ENCODE measurements around the gene SH2D3C. TPM values are rescaled to one million over a fixed set of nuclear protein-coding genes. Genes with fewer than 3 reads are reported as not detected.

SH2D3C gene
- total RNA-seq, 2 donors from 2014 or later, result 23.9 to 29.1 TPM

- H3K27me3 Mint-ChIP-seq, result no peaks in the 10 kb centered on the region
- H3K9me3 Mint-ChIP-seq, result no peaks in the 10 kb centered on the region
- no peak overlapping the region for H3K4me3 Mint-ChIP-seq
- H3K36me3 Mint-ChIP-seq, result peaks cover 8% of the 10 kb centered on the region
- H3K4me1 Mint-ChIP-seq (ENCODE audit: low read depth in 2 of 2), result peaks cover 45 to 48% of the 10 kb centered on the region in 2 donors
- peak overlapping the region in 1 of 2 donors; percentile 10 for H3K27ac Mint-ChIP-seq
- no peak for DNase-seq (ENCODE audit: low spot score)
- ATAC-seq, result no peak
These were observed 5.9 kb downstream of the SH2D3C start for GRCh38 chr9:127772603-127773002.

DNA sequence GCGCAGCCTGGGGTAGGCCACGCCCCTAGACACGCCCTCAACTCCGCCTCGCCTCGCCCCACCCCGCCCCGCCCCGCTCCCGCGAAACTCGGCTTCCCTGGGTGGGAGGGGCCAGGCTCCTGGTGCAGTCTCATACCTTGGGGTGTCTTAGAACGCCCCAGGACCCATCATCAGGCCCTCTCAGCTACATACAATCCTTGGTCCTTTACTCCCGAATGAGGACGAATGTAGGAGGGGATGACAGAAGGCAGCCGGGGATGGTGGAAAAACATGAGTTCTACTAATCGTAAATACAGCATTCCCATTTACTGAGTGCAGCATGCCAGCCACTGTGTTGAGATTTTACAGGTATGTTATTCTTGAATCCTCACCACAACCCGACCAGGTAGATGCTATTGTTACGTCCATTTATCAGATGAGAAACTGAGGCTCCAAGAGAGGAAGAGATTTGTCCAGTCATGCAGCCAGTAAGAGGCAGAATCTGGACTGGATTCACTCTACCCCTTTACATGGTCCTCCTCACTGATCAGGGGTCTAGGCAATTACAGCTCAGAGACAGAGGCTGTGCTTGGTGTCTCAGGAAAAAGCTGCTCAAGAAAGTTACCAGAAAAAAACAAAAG, 6.8 kb downstream of the SH2D3C start:
- Mint-ChIP-seq H3K27me3 (no peaks in the 10 kb centered on the region), H3K9me3 (no peaks in the 10 kb centered on the region), H3K4me3 (peak overlapping the region; percentile 87), H3K4me1 (ENCODE audit: low read depth in 2 of 2) (peaks cover 45 to 48% of the 10 kb centered on the region in 2 donors), H3K36me3 (peaks cover 5% of the 10 kb centered on the region), H3K27ac (peak overlapping the region; percentile 96 to 99)
- no peak for DNase-seq (ENCODE audit: low spot score)
- ATAC-seq, result no peak

DNA sequence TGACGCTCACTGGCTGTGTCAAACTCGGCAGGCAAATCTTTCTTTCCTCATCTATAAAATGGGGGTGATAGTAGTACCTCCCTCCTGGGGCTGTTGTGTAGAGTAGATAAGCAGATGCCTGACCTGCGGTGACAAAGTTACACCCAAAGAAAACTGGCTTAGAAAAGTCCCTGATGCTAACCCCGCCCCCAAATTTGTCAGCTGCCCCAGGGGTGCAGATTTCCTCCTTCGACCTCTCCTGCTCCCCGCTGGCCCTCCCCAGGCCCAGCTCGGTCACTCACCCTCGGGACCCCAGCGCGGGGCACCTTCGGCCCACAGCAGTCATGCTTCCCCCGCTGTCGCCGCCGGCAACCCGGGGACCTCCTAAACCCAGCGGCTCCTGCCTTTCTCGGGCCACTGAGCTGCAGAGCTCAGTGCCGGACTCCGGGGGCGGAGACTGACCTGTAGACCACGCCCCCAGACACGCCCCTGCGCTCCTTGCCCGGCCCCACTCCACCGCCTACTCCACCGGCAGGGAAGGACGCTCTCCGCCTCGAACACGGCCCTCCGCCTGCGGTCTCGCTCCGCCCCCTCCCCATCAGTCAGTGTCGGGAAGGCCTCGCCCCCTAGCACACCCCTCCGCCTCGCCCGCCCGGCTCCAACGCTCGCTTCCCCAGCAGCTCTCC, 7.4 kb downstream of the SH2D3C start:
- Mint-ChIP-seq H3K36me3 (peaks cover 10% of the 10 kb centered on the region), H3K4me1 (ENCODE audit: low read depth in 2 of 2) (peaks cover 46 to 49% of the 10 kb centered on the region in 2 donors), H3K9me3 (no peaks in the 10 kb centered on the region), H3K4me3 (peak overlapping the region; percentile 87), H3K27me3 (no peaks in the 10 kb centered on the region), H3K27ac (peak overlapping the region; percentile 96 to 99)
- peak; percentile 98 for DNase-seq (ENCODE audit: low spot score)
- ATAC-seq, result peak; percentile 95 to 96

DNA sequence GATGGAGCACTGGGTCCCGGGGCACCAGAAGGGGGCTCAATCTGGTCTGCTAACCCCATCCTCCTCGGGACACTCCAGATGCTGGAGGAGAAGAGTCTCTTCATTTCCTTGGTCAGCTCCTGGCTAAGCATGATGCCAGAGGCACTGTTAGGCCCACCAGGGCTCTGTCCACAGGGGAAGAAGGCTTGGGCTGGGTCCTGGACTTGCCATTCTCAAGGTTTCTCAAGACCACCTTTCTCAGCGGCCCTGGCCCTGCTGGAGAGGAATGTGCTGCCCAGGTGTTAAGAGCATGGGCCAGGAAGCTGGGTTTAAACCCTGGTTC, 7.9 kb downstream of the SH2D3C start:
- no peaks in the 10 kb centered on the region for H3K9me3 Mint-ChIP-seq
- DNase-seq (ENCODE audit: low spot score), result no peak
- H3K27ac Mint-ChIP-seq, result peak overlapping the region; percentile 96 to 99
- peak overlapping the region; percentile 87 for H3K4me3 Mint-ChIP-seq
- no peaks in the 10 kb centered on the region for H3K27me3 Mint-ChIP-seq
- H3K36me3 Mint-ChIP-seq, result peaks cover 10% of the 10 kb centered on the region
- ATAC-seq, result no peak
- peaks cover 48 to 54% of the 10 kb centered on the region in 2 donors for H3K4me1 Mint-ChIP-seq (ENCODE audit: low read depth in 2 of 2)

DNA sequence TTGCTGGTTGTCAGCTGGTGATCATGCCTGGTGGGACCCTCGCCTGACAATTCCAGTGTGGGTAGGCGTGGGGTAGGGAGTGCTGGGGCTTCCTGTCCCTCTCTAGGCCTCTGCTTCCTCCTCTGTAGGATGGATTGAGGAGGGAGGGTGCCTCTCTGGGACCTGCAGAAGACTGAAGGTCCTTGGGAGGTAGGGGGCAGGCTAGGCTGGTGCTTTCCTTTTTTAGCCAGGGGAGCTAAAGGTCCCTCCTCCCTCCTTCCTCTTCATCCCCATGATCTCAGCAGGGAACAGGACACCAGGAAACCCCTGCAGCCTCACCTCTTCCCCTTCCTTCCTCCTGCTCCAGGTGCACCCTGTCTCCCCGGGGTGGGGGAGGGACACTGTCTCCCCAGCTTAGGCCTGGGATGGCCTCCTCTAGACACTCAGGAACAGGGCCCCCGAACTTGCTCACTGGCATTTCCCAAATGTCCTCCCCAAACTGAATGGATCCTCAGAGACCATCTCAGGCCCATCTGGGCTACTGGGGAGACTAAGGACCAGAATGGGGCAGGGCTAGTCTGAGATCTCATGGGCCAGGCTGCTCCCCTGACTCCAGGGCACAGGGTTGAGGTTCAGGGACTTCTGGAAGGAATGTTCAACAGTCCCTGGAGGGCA, 8.4 kb downstream of the SH2D3C start:
- Mint-ChIP-seq H3K27me3 (no peaks in the 10 kb centered on the region), H3K27ac (peak overlapping the region; percentile 96 to 99), H3K36me3 (peaks cover 10% of the 10 kb centered on the region), H3K4me1 (ENCODE audit: low read depth in 2 of 2) (peaks cover 52 to 59% of the 10 kb centered on the region in 2 donors), H3K4me3 (peak overlapping the region; percentile 87), H3K9me3 (no peaks in the 10 kb centered on the region)
- DNase-seq (ENCODE audit: low spot score) (no peak), ATAC-seq (no peak)

GRCh38 chr9:127769101-127769500, 9.4 kb downstream of the SH2D3C start:
- Mint-ChIP-seq H3K4me3 (peak overlapping the region; percentile 84), H3K27me3 (no peaks in the 10 kb centered on the region), H3K27ac (peak overlapping the region; percentile 96 to 99), H3K9me3 (no peaks in the 10 kb centered on the region), H3K36me3 (peaks cover 10% of the 10 kb centered on the region), H3K4me1 (ENCODE audit: low read depth in 2 of 2) (peaks cover 57 to 65% of the 10 kb centered on the region in 2 donors)
- ATAC-seq (no peak), DNase-seq (ENCODE audit: low spot score) (no peak)

- Mint-ChIP-seq H3K4me1 (ENCODE audit: low read depth in 2 of 2) (peaks cover 59 to 64% of the 10 kb centered on the region in 2 donors), H3K27me3 (no peaks in the 10 kb centered on the region), H3K4me3 (peak overlapping the region; percentile 84), H3K9me3 (no peaks in the 10 kb centered on the region), H3K36me3 (peaks cover 10% of the 10 kb centered on the region), H3K27ac (peak overlapping the region; percentile 96 to 99)
- ATAC-seq (no peak), DNase-seq (ENCODE audit: low spot score) (no peak)
These were observed 9.8 kb downstream of the SH2D3C start for GRCh38 chr9:127768698-127769097.

GRCh38 chr9:127767909-127768331, 10.5 kb downstream of the SH2D3C start:
- H3K36me3 Mint-ChIP-seq, result peaks cover 10% of the 10 kb centered on the region
- peaks cover 64 to 70% of the 10 kb centered on the region in 2 donors for H3K4me1 Mint-ChIP-seq (ENCODE audit: low read depth in 2 of 2)
- H3K27ac Mint-ChIP-seq, result peak overlapping the region; percentile 96 to 99

DNA sequence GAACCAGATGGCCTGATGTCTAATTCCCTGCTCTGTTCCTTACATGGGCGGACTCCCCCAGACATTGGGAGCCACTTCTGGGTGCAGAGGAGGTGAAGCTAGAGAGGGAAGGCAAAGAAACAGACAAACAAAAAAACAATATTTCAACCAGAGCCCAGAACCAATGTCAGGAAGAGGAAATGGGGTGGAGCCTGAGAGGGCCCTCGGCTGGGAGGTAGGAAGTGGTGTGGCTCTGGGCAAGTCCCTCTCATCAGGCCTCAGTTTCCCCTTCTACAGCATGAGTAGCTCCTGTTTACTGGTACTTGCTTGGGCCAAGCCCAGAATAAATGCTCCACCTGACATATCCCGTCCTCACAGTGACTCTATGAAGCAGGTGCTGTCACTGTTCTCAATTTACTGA, 11.1 kb downstream of the SH2D3C start:
- no peaks in the 10 kb centered on the region for H3K27me3 Mint-ChIP-seq
- H3K9me3 Mint-ChIP-seq, result no peaks in the 10 kb centered on the region
- peak overlapping the region; percentile 71 for H3K4me3 Mint-ChIP-seq
- peaks cover 10% of the 10 kb centered on the region for H3K36me3 Mint-ChIP-seq
- DNase-seq (ENCODE audit: low spot score) (no peak), ATAC-seq (no peak)
- peaks cover 69 to 75% of the 10 kb centered on the region in 2 donors for H3K4me1 Mint-ChIP-seq (ENCODE audit: low read depth in 2 of 2)
- peak overlapping the region; percentile 96 to 99 for H3K27ac Mint-ChIP-seq

More at GRCh38 chr9:127767909-127768331, 10.5 kb downstream of the SH2D3C start:
- ATAC-seq (no peak), DNase-seq (ENCODE audit: low spot score) (no peak)
- Mint-ChIP-seq H3K9me3 (no peaks in the 10 kb centered on the region), H3K27me3 (no peaks in the 10 kb centered on the region), H3K4me3 (no peak overlapping the region)

DNA sequence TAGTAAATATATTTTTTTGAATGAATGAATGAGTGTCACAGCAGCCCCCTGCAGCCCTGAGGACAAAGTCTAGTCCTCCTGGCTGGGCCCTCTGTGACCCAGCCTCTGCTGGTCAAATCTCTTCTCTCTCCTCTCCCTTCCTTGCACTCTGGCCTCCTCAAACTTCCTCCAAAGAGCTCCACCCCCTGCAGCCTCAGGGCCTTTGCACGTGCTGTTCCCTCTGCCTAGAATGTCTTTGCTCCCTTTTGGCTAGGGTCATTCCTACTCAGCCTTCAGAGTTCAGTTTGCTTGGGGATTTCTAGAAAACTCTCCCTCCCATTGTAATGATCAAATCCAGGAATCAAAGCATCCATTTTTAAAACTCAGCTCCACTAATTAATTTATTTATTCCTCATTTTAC, 13.0 kb downstream of the SH2D3C start:
- peak overlapping the region; percentile 96 to 99 for H3K27ac Mint-ChIP-seq
- peaks cover 59 to 68% of the 10 kb centered on the region in 2 donors for H3K4me1 Mint-ChIP-seq (ENCODE audit: low read depth in 2 of 2)
- peaks cover 10% of the 10 kb centered on the region for H3K36me3 Mint-ChIP-seq
- no peak overlapping the region for H3K4me3 Mint-ChIP-seq
- DNase-seq (ENCODE audit: low spot score) (no peak), ATAC-seq (no peak)
- no peaks in the 10 kb centered on the region for H3K9me3 Mint-ChIP-seq
- H3K27me3 Mint-ChIP-seq, result no peaks in the 10 kb centered on the region

DNA sequence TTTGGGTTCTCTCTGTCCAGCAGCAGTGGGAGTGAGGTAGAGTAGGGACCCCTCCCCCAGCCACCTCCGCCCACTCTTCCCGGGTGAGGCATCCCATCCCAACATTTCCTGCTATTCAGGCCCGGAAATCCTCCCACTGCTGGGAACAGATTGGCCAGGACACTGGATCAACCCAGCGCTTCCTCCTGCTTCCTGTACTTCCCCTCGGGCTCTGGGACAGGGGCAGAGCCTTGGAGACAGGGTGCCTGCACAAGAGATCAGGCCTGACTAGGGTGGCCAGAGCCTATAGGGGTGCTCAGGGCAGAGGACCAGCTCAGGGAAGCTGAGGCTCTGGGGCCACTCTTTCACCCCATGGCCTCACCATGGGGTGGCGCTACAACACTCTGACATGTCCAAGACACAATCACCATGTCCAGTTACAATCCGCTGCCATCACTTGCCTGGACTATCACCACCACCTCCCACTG, 14.5 kb downstream of the SH2D3C start:
- no peak overlapping the region for H3K4me3 Mint-ChIP-seq
- no peaks in the 10 kb centered on the region for H3K9me3 Mint-ChIP-seq
- peak overlapping the region; percentile 96 to 99 for H3K27ac Mint-ChIP-seq
- no peaks in the 10 kb centered on the region for H3K27me3 Mint-ChIP-seq
- ATAC-seq, result peak; percentile 66 to 71
- H3K4me1 Mint-ChIP-seq (ENCODE audit: low read depth in 2 of 2), result peaks cover 51 to 58% of the 10 kb centered on the region in 2 donors
- no peak for DNase-seq (ENCODE audit: low spot score)
- H3K36me3 Mint-ChIP-seq, result peaks cover 8% of the 10 kb centered on the region

- Mint-ChIP-seq H3K27me3 (no peaks in the 10 kb centered on the region), H3K4me1 (ENCODE audit: low read depth in 2 of 2) (peaks cover 45 to 46% of the 10 kb centered on the region in 2 donors), H3K36me3 (peaks cover 5% of the 10 kb centered on the region), H3K4me3 (no peak overlapping the region), H3K27ac (peak overlapping the region; percentile 96 to 99), H3K9me3 (no peaks in the 10 kb centered on the region)
- ATAC-seq (no peak), DNase-seq (ENCODE audit: low spot score) (no peak)
These were observed 16.3 kb downstream of the SH2D3C start for GRCh38 chr9:127762111-127762676.

GRCh38 chr9:127761491-127761956, 16.9 kb downstream of the SH2D3C start:
- H3K9me3 Mint-ChIP-seq, result no peaks in the 10 kb centered on the region
- peak overlapping the region; percentile 96 to 99 for H3K27ac Mint-ChIP-seq
- DNase-seq (ENCODE audit: low spot score), result peak; percentile 47
- ATAC-seq, result no peak
- no peaks in the 10 kb centered on the region for H3K27me3 Mint-ChIP-seq
- H3K4me1 Mint-ChIP-seq (ENCODE audit: low read depth in 2 of 2), result peaks cover 39% of the 10 kb centered on the region in 2 donors
- H3K36me3 Mint-ChIP-seq, result peaks cover 5% of the 10 kb centered on the region
- H3K4me3 Mint-ChIP-seq, result no peak overlapping the region
